Ovary (tissue), 9 donors: ENCODE results near the gene SYCE1L. TPM values are rescaled to one million over a fixed set of nuclear protein-coding genes. Genes with fewer than 3 reads are reported as not detected.

Experiments
- DNase-seq, 5 donors: peaks; one replicate each; pipeline ENCODE4 v3.0.0-alpha.2; 2019 to 2020
- H3K27ac ChIP-seq, 2 donors: fragments of 200-600 bp; one replicate each; pipeline versions ENCODE4 v1.5.1 to v1.8.0; 2019 to 2022
- H3K27me3 ChIP-seq: fragments of 200-600 bp; one replicate; pipeline ENCODE4 v1.8.0; 2022
- H3K36me3 ChIP-seq: fragments of 200-600 bp; sonication (generic); one replicate; pipeline ENCODE4 v1.5.1; 2019
- H3K4me1 ChIP-seq: one replicate; pipeline ENCODE4 v1.8.1; 2013; ENCODE audit warnings: mild to moderate bottlenecking, moderate library complexity; ENCODE audit not compliant: insufficient read depth
- H3K4me3 ChIP-seq: fragments of 200-600 bp; sonication (generic); one replicate; pipeline ENCODE4 v1.5.1; 2017
- H3K9me3 ChIP-seq, 2 donors: fragments of 200-600 bp in 1 of 2; sonication (generic) in 1 of 2; one replicate each; pipeline versions ENCODE4 v1.5.1 to v1.8.1; 2013 to 2019; ENCODE audit warnings: mild to moderate bottlenecking in 1 of 2, moderate library complexity in 1 of 2
- EP300 ChIP-seq: sonication (generic); formaldehyde crosslinking; IDR thresholded peaks from one replicate; pipeline ENCODE4 v1.6.1; 2017; ENCODE audit warnings: antibody characterized with exemption
- POLR2A ChIP-seq: fragments of 450-650 bp; IDR thresholded peaks from one replicate; pipeline ENCODE4 v1.6.1; 2017; ENCODE audit warnings: antibody characterized with exemption, mild to moderate bottlenecking, moderate library complexity
- WGBS, 3 donors: extraction: QIAGEN DNeasy Blood & Tissue Kit in 1 of 3; methylation state at CpG; one replicate each; pipeline versions ENCODE4 v1.1.5 to v1.1.7; 2013 to 2017; 5-methylcytosine and 5-hydroxymethylcytosine counted together
- intact Hi-C, 4 donors: fragments of 100-400 bp; cut with DNase I; formaldehyde crosslinking; loops; one replicate each; pipeline versions ENCODE4 v1.11.0 to v1.15.1; 2022 to 2023
- polyA plus RNA-seq, 2 donors: library from polyadenylated mRNA; stranded (reverse); fragments of 200-250 nt in 1 of 2; fragments of 350-450 nt in 1 of 2; fragmentation: Illumina TruSeq in 1 of 2; extraction: RNeasy Lipid Tissue Mini Kit (QIAGEN cat#74804) in 1 of 2; gene quantifications; one replicate each; pipeline ENCODE4 v1.2.3, GENCODE V29; 2013 to 2014
- total RNA-seq, 7 donors: library from RNA; depleted of rRNA in 2 of 7; stranded (reverse); fragments of >200 nt in 2 of 7; fragmentation: NEBNext Ultra II Directional in 3 of 7; extraction: Animal tissue kit (Norgen Biotek cat#: 25700) in 3 of 7; gene quantifications; one replicate each; pipeline versions ENCODE4 v1.1.0 to v1.2.4, GENCODE V29; 2016 to 2023
- TF ChIP-seq, protein P1 (sequence below), 3 donors: fragments of 450-650 bp in 2 of 3; fragments of 200-600 bp in 1 of 3; IDR thresholded peaks; one replicate each; pipeline versions ENCODE4 v1.5.1 to v1.8.0; 2016 to 2022; ENCODE audit warnings: antibody characterized with exemption in 3 of 3, mild to moderate bottlenecking in 1 of 3
- donor health status: DM: no; HTN: no; CAD: no; lungs with moderate emphysema.
- donor health status: DM: no; HTN: no; CAD: no.
- donor health status: Bipolar disorder and iron deficiency.
- donor health status: DM: yes; HTN: yes; CAD: no.
- donor health status: DM: no; HTN: no; CAD: no.
- donor health status: DM: yes; HTN: yes; CAD: no.

SYCE1L gene
- total and polyA plus RNA-seq, 9 donors: 4.4 to 56.0 (median 9.8) TPM; not detected in 1

DNA sequence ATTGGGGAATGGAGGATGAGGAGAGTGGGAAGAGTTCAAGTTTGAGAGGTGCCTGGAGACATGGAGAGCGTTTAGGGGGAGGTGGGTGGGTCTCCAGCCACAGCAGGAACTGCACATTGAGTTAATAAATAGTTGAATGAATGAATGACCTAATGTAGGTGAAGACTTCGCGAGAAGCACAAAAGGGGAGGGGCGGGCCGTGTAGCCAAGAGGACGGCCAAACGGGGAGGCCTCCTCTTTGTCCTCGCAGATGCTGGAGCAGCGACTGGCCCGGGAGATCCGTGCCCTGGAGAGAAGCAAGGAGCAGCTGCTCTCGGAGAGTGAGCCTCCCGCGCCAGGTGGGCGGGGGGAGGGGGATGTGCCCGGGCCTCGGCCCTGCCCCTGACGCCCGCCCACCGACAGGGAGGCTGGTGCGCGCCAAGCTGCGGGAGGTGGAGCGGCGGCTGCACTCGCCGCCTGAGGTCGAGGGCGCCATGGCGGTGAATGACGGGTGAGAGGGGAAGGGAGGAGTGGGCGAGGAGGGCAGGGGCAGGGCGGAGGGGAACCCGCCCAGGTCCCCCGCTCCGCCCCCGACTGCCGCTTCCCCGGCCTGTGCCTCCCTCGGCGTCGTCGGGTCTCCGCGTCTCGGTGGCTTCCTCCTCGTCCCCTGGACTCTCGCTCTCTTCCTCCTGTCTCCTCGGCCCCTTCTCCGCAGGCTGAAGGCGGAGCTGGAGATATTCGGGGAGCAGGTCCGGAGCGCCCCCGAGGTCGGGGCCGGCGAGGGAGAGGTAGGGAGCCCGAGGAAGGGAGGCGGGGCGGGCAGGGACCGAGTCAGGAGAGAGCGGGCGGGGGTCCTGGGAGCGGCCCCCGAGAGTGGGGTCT is 12.9 kb downstream of the SYCE1L start:
- H3K4me3 ChIP-seq: peak overlapping the region; percentile 75
- H3K27ac ChIP-seq: peak overlapping the region; percentile 88 to 96
- no peaks in the 10 kb centered on the region for H3K36me3 ChIP-seq
- H3K27me3 ChIP-seq: no peaks in the 10 kb centered on the region
- intact Hi-C loops: no loop called here
- WGBS, 3 donors: 1 to 2% (median 1%) methylated on average over 60 to 66 of the region's 66 CpGs
- no peaks in the 10 kb centered on the region for H3K9me3 ChIP-seq
- H3K4me1 ChIP-seq: no peaks in the 10 kb centered on the region
- TF ChIP-seq, protein P1, sequence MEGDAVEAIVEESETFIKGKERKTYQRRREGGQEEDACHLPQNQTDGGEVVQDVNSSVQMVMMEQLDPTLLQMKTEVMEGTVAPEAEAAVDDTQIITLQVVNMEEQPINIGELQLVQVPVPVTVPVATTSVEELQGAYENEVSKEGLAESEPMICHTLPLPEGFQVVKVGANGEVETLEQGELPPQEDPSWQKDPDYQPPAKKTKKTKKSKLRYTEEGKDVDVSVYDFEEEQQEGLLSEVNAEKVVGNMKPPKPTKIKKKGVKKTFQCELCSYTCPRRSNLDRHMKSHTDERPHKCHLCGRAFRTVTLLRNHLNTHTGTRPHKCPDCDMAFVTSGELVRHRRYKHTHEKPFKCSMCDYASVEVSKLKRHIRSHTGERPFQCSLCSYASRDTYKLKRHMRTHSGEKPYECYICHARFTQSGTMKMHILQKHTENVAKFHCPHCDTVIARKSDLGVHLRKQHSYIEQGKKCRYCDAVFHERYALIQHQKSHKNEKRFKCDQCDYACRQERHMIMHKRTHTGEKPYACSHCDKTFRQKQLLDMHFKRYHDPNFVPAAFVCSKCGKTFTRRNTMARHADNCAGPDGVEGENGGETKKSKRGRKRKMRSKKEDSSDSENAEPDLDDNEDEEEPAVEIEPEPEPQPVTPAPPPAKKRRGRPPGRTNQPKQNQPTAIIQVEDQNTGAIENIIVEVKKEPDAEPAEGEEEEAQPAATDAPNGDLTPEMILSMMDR (IDR thresholded peaks at IDR 0.05): no peak
- TF ChIP-seq EP300: no peak
- TF ChIP-seq POLR2A: no peak
- peak; percentile 66 to 80 (median 76) for DNase-seq

DNA sequence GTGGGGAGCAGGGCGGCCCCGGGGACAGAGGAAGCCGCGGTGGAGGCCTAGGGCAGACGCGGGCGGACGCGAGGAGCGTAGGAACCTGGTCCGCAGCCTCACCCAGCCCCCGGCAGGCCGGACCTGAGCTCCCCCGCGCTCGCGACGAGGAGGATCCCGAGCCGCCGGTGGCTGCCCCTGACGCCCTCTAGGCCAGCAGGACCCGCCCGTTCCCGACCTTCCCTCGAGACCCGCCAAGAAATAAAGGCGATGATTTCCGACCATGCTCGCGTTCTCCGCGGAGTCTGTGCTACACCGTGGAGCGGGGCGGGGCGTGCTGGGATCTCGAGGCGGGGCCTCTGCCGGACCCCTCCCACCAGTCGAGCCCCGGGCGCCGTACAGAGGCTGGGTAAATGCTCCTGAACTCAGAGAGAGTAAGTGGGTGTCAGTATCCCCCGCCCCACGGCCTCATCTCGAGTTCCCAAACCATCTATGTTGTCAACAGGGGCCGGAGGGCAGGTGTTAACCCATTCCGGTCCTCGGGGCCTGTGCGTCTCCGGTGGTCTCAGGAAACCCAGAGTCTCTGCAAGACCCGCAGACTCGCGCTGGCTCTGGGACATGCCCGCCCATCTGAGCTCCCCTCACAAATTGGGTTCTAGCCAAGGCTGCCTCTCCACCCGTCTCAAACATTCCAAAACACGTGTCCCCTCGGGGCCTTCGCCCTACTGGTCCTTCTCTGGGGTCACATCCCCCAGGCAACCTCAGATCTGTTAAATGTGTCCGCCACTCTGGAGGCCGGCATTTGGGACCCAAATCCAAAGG is 13.7 kb downstream of the SYCE1L start:
- DNase-seq: peak; percentile 80 to 86 (median 86)
- H3K4me1 ChIP-seq: no peaks in the 10 kb centered on the region
- no peaks in the 10 kb centered on the region for H3K9me3 ChIP-seq
- H3K36me3 ChIP-seq: no peaks in the 10 kb centered on the region
- peak; percentile 74 for TF ChIP-seq POLR2A
- no peak for TF ChIP-seq EP300
- TF ChIP-seq, protein P1 (IDR thresholded peaks at IDR 0.05): no peak
- intact Hi-C loops: no loop called here
- peak overlapping the region; percentile 88 to 96 for H3K27ac ChIP-seq
- 17 to 36% (median 20%) methylated on average over 29 to 62 of the region's 62 CpGs for WGBS, 3 donors
- no peaks in the 10 kb centered on the region for H3K27me3 ChIP-seq
- peak overlapping the region; percentile 75 for H3K4me3 ChIP-seq

DNA sequence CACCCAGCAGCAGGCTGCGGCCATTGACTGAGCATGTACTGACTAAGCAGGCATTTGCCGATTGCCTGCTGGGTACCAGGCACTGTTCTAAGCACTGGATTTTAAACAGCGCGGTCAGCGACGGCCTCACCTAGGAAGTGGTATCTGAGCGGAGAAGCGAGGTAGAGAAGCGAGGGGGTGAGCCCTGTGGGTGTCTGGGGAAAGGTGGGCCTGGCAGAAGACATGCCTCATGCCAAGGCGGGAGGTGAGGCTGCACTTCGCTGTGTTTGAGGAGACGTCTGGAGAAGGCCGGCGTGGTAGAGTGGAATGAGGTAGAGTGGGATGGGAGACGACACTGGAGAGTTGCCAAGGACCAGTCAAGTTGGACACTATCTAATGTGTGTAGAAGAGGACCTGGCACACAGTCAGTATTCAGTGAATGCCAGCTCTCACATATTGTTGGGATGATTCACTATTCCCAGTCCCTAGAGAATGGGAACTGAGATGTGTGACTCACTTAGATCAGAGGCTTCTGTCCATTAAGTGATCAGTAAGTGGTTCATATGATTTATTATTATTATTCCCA is 14.4 kb downstream of the SYCE1L start:
- WGBS, 3 donors: 87 to 93% (median 92%) methylated on average over 15 of the region's 15 CpGs
- no peaks in the 10 kb centered on the region for H3K36me3 ChIP-seq
- H3K27me3 ChIP-seq: no peaks in the 10 kb centered on the region
- H3K4me3 ChIP-seq: no peak overlapping the region
- no peaks in the 10 kb centered on the region for H3K4me1 ChIP-seq
- DNase-seq: peak in 3 of 5 donors; percentile 29 to 46 (median 43)
- TF ChIP-seq, protein P1 (IDR thresholded peaks at IDR 0.05): no peak
- TF ChIP-seq POLR2A: no peak
- no peak for TF ChIP-seq EP300
- no peaks in the 10 kb centered on the region for H3K9me3 ChIP-seq
- H3K27ac ChIP-seq: no peak overlapping the region
- intact Hi-C loops: no loop called here

DNA sequence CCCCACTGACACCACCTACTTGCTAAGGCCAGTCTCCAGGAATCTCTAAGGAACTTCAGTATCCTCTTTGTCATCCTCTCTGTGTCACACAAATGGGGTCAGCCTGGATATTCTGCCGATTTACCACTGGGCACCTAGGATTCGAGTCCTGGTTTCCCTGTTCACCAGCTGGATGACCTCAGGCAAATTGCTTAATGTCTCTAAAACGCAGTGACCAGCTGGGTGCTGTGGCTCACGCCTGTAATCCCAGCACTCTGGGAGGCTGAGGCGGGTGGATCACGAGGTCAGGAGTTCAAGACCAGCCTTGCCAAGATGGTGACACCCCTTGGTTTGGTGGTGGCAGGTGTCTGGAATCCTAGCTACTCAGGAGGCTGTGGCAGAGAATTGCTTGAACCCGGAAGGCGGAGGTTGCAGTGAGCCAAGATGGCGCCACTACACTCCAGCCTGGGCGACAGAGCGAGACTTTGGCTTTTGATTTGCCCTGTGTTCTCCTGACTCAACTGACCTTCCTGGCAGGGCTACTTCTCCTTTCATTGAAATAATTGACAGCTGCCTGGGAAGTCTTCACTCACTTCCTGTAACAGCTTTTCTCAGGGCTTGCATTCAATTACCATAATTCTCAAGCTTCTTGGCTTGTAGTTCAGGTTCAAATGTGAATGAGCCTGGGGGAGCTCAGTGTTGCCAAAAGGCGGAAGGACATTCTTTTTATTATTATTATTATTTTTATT is 15.4 kb downstream of the SYCE1L start:
- TF ChIP-seq, protein P1 (IDR thresholded peaks at IDR 0.05): no peak
- TF ChIP-seq EP300: no peak
- no peak for TF ChIP-seq POLR2A
- WGBS, 3 donors: 86 to 90% (median 89%) methylated on average over 12 of the region's 12 CpGs
- Histone ChIP-seq H3K36me3 (no peaks in the 10 kb centered on the region), H3K9me3 (no peaks in the 10 kb centered on the region), H3K27me3 (no peaks in the 10 kb centered on the region), H3K4me1 (no peaks in the 10 kb centered on the region), H3K27ac (no peak overlapping the region), H3K4me3 (no peak overlapping the region)
- no peak for DNase-seq
- intact Hi-C loops: no loop called here
